WI38 (cell line): Measurements from ENCODE around the gene ZNF892.
A peak's percentile ranks its signal among the peaks of the same experiment; 100 is the strongest.

ENCODE experiments used
- H3K4me3 ChIP-seq: 2 replicates; pipeline ENCODE4 v1.5.1; 2011; ENCODE audit warnings: low read depth, mild to moderate bottlenecking, control low read depth, low read length
- CTCF ChIP-seq: IDR thresholded peaks from 2 replicates; pipeline ENCODE4 v1.5.1; 2012; ENCODE audit warnings: low read depth, mild to moderate bottlenecking, control low read depth, low read length

The ZNF892 gene

DNA sequence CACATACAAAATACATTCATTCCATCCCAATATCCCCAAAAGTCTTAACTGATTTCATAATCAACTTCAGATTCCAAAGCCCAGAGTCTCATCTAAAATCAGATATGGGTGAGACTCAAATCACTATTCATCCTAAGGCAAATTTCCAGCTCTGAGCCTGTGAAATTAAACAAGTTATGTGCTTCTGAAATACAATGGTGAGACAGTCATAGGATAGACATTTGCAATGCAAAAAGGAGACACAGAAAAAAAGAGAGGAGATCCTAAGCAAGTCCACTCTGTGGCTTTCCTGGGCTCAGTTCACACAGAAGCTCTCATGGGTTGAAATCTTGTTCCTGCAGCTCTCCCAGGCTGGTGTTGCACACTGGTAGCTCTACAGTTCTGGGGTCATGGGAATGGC is 18.3 kb downstream of the ZNF892 start:
- H3K4me3 ChIP-seq, result no peak overlapping the region
- no peak for TF ChIP-seq CTCF

- TF ChIP-seq CTCF, result peak; percentile 79
- H3K4me3 ChIP-seq, result no peak overlapping the region
Observed at GRCh38 chr2:95231723-95232122, 24.4 kb downstream of the ZNF892 start.

- TF ChIP-seq CTCF, result no peak
- no peak overlapping the region for H3K4me3 ChIP-seq
Observed at GRCh38 chr2:95232232-95232631, 24.9 kb downstream of the ZNF892 start.

- no peak overlapping the region for H3K4me3 ChIP-seq
- TF ChIP-seq CTCF, result no peak
Observed at GRCh38 chr2:95234286-95234785, 27.0 kb downstream of the ZNF892 start.

GRCh38 chr2:95234816-95235215 is 27.5 kb downstream of the ZNF892 start:
- no peak overlapping the region for H3K4me3 ChIP-seq
- no peak for TF ChIP-seq CTCF

DNA sequence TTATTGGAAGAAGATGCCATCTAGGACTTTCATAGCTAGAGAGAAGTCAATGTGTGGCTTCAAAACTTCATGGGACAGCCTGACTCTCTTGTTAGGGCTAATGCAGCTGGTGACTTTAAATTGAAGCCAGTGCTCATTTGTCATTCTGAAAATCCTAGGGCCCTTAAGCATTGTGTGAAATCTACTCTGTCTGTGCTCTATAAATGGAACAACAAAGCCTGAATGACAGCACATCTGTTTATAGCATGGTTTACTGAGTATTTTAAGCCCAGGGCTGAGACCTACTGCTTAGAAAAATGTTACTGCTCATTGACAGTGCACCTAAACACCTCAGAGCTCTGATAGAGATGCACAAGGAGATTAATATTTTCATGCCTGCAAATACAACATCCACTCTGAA is 30.8 kb downstream of the ZNF892 start:
- no peak overlapping the region for H3K4me3 ChIP-seq
- no peak for TF ChIP-seq CTCF

DNA sequence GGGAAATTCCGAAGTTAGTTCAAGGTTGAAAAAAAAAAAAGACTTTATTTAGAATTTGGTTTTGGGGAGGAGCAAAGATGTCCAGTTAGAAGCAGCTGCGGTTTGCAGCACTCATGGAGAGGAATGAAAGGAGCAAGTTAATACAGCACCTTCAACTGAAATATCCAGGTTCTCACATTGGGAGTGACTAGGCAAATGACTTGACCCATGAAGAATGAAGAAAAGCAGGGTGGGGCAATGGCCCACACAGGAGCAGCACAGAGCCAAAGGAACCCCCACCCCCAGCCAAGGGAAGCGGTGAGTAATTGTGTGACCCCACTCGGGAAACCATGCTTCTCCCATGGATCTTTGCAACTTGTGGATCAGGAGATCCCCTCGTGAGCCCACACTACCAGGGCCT is 32.8 kb downstream of the ZNF892 start:
- H3K4me3 ChIP-seq, result no peak overlapping the region
- no peak for TF ChIP-seq CTCF
